H9 (cell line): ENCODE data around the gene SPA17. TPM values are rescaled to one million over a fixed set of nuclear protein-coding genes. Genes with fewer than 3 reads are reported as not detected.

ENCODE experiments used
- DNase-seq: peaks from one replicate; pipeline ENCODE4 v3.0.0-alpha.2; 2017
- H2AFZ ChIP-seq: one replicate; pipeline ENCODE4 v1.6.1; 2013; ENCODE audit warnings: mild to moderate bottlenecking, low read length, control low read depth, moderate library complexity
- H2AK5ac ChIP-seq: 2 replicates; pipeline ENCODE4 v1.6.1; 2013; ENCODE audit warnings: low read length, control low read depth, mixed read lengths; ENCODE audit not compliant: insufficient read length
- H2BK120ac ChIP-seq: one replicate; pipeline ENCODE4 v1.6.1; 2013; ENCODE audit warnings: low read depth, mild to moderate bottlenecking, low read length, control low read depth, inconsistent platforms; ENCODE audit not compliant: poor library complexity, severe bottlenecking
- H2BK12ac ChIP-seq: 2 replicates; pipeline ENCODE4 v1.6.1; 2013; ENCODE audit warnings: low read length, control low read depth, mixed read lengths, low read depth; ENCODE audit not compliant: insufficient read length
- H2BK15ac ChIP-seq: 2 replicates; pipeline ENCODE4 v1.6.1; 2013; ENCODE audit warnings: low read depth, low read length, control low read depth
- H2BK20ac ChIP-seq: one replicate; pipeline ENCODE4 v1.6.1; 2013; ENCODE audit warnings: low read depth, mild to moderate bottlenecking, low read length, control low read depth, inconsistent platforms; ENCODE audit not compliant: poor library complexity, severe bottlenecking
- H2BK5ac ChIP-seq: 2 replicates; pipeline ENCODE4 v1.6.1; 2013; ENCODE audit warnings: low read length, control low read depth, mixed read lengths; ENCODE audit not compliant: insufficient read length
- H3K14ac ChIP-seq: 2 replicates; pipeline ENCODE4 v1.6.1; 2013; ENCODE audit warnings: low read length, control low read depth; ENCODE audit not compliant: insufficient read depth
- H3K18ac ChIP-seq: 2 replicates; pipeline ENCODE4 v1.6.1; 2013; ENCODE audit warnings: low read depth, mild to moderate bottlenecking, mixed read lengths, low read length, control low read depth; ENCODE audit not compliant: insufficient read length
- H3K23ac ChIP-seq: 2 replicates; pipeline ENCODE4 v1.6.1; 2013; ENCODE audit warnings: low read length, control low read depth, mixed read lengths, low read depth; ENCODE audit not compliant: insufficient read length
- H3K23me2 ChIP-seq: 2 replicates; pipeline ENCODE4 v1.6.1; 2013; ENCODE audit warnings: low read depth, mild to moderate bottlenecking, mixed read lengths, low read length, control low read depth; ENCODE audit not compliant: insufficient read length, poor library complexity, severe bottlenecking
- H3K27ac ChIP-seq: 2 replicates; pipeline ENCODE4 v1.5.1; 2013; ENCODE audit warnings: low read length, control low read depth, mixed read lengths, low read depth; ENCODE audit not compliant: insufficient read length
- H3K27me3 ChIP-seq: 2 replicates; pipeline ENCODE4 v1.6.1; 2013; ENCODE audit warnings: low read length, control low read depth, inconsistent platforms; ENCODE audit not compliant: insufficient read depth
- H3K4ac ChIP-seq: 2 replicates; pipeline ENCODE4 v1.6.1; 2013; ENCODE audit warnings: low read depth, mild to moderate bottlenecking, control low read depth, inconsistent platforms, low read length, moderate library complexity
- H3K4me1 ChIP-seq: 2 replicates; pipeline ENCODE4 v1.6.1; 2013; ENCODE audit warnings: low read length, control low read depth, inconsistent platforms; ENCODE audit not compliant: insufficient read depth
- H3K4me2 ChIP-seq: 2 replicates; pipeline ENCODE4 v1.6.1; 2013; ENCODE audit warnings: low read length, control low read depth, mixed read lengths; ENCODE audit not compliant: insufficient read length, insufficient read depth
- H3K56ac ChIP-seq: 2 replicates; pipeline ENCODE4 v1.6.1; 2013; ENCODE audit warnings: low read depth, mild to moderate bottlenecking, mixed read lengths, low read length, control low read depth; ENCODE audit not compliant: insufficient read length
- H3K79me1 ChIP-seq: 2 replicates; pipeline ENCODE4 v1.6.1; 2013; ENCODE audit warnings: low read depth, mild to moderate bottlenecking, moderate library complexity, low read length, control low read depth, inconsistent platforms; ENCODE audit not compliant: insufficient read depth, poor library complexity, severe bottlenecking
- H3K79me2 ChIP-seq: 2 replicates; pipeline ENCODE4 v1.6.1; 2013; ENCODE audit warnings: low read length, control low read depth, inconsistent platforms; ENCODE audit not compliant: insufficient read depth
- H3K9ac ChIP-seq: 2 replicates; pipeline ENCODE4 v1.6.1; 2013; ENCODE audit warnings: low read length, control low read depth, mixed read lengths; ENCODE audit not compliant: insufficient read length; ENCODE audit errors: extremely low read depth
- H3K9me3 ChIP-seq: one replicate; pipeline ENCODE4 v1.6.1; 2013; ENCODE audit warnings: low read depth, low read length, inconsistent platforms; ENCODE audit not compliant: control insufficient read depth
- H3T11ph ChIP-seq: one replicate; pipeline ENCODE4 v1.6.1; 2013; ENCODE audit warnings: mild to moderate bottlenecking, low read length, control low read depth, inconsistent platforms
- H4K20me1 ChIP-seq: one replicate; pipeline ENCODE4 v1.6.1; 2013; ENCODE audit not compliant: control insufficient read depth, insufficient read length, insufficient read depth
- H4K5ac ChIP-seq: 2 replicates; pipeline ENCODE4 v1.6.1; 2013; ENCODE audit warnings: low read depth, mild to moderate bottlenecking, mixed read lengths, low read length, control low read depth; ENCODE audit not compliant: insufficient read length
- H4K8ac ChIP-seq: replicated peaks from 2 replicates; pipeline ENCODE4 v1.6.1; 2013; ENCODE audit warnings: low read length, control low read depth, mixed read lengths, low read depth; ENCODE audit not compliant: insufficient read length
- H4K91ac ChIP-seq: 2 replicates; pipeline ENCODE4 v1.6.1; 2013; ENCODE audit warnings: low read depth, mild to moderate bottlenecking, moderate library complexity, mixed read lengths, low read length, control low read depth; ENCODE audit not compliant: insufficient read length
- H3K27ac Mint-ChIP-seq, 3 experiments: 2 replicates in 2 of 3; 3 replicates in 1 of 3; pipeline ENCODE4 v1.8.0; 2020 to 2021; ENCODE audit warnings: mixed read lengths in 3 of 3, mild to moderate bottlenecking in 1 of 3, moderate library complexity in 1 of 3
- H3K27me3 Mint-ChIP-seq: 2 replicates; pipeline ENCODE4 v1.8.0; 2021; ENCODE audit warnings: low read depth, mild to moderate bottlenecking, moderate library complexity, mixed read lengths
- H3K36me3 Mint-ChIP-seq, 3 experiments: 2 replicates in 2 of 3; 3 replicates in 1 of 3; pipeline ENCODE4 v1.8.0; 2020 to 2021; ENCODE audit warnings: low read depth in 3 of 3, mixed read lengths in 3 of 3; ENCODE audit not compliant: insufficient read depth in 1 of 3
- H3K4me1 Mint-ChIP-seq, 2 experiments: 2 replicates each; pipeline ENCODE4 v1.8.0; 2020; ENCODE audit warnings: mixed read lengths in 2 of 2
- H3K4me3 Mint-ChIP-seq, 2 experiments: 2 replicates in 1 of 2; 3 replicates in 1 of 2; pipeline ENCODE4 v1.8.0; 2020 to 2021; ENCODE audit warnings: mild to moderate bottlenecking in 2 of 2, mixed read lengths in 2 of 2, moderate library complexity in 1 of 2
- H3K9me3 Mint-ChIP-seq, 2 experiments: 2 replicates in 1 of 2; 3 replicates in 1 of 2; pipeline ENCODE4 v1.8.0; 2020; ENCODE audit warnings: mild to moderate bottlenecking in 2 of 2, mixed read lengths in 2 of 2, moderate library complexity in 1 of 2
- CTCF ChIP-seq: fragments of 200-600 bp; sonication (generic); conservative IDR thresholded peaks from 3 replicates; pipeline ENCODE4 v1.8.0; 2021; ENCODE audit warnings: antibody characterized with exemption, mild to moderate bottlenecking
- WGBS: extraction: QIAGEN DNeasy Blood & Tissue Kit; methylation state at CpG from one replicate; pipeline ENCODE4 v1.1.7; 2013; ENCODE audit warnings: missing lambda C conversion rate, low lambda C conversion rate, mixed read lengths; ENCODE audit not compliant: insufficient read length; ENCODE audit errors: extremely low coverage; 5-methylcytosine and 5-hydroxymethylcytosine counted together
- total RNA-seq: library from RNA; stranded (reverse); gene quantifications from 2 replicates; pipeline ENCODE4 v1.2.1, GENCODE V29; 2021

Gene SPA17
- total RNA-seq, 1 experiment from 2014 or later = 6.9 TPM

- H3K56ac ChIP-seq = no peak overlapping the region
- no peaks in the 10 kb centered on the region for H3K79me2 ChIP-seq
- no peak overlapping the region for H2AFZ ChIP-seq
- no peak overlapping the region for H3K18ac ChIP-seq
- H3K23ac ChIP-seq = no peak overlapping the region
- H3K9me3 ChIP-seq = no peaks in the 10 kb centered on the region
- Mint-ChIP-seq H3K27me3 (peaks cover 25% of the 10 kb centered on the region), H3K27ac (no peak overlapping the region), H3K9me3 (no peaks in the 10 kb centered on the region; a peak in 1 of 5 replicates), H3K36me3 (no peaks in the 10 kb centered on the region), H3K4me1 (peaks cover 27% of the 10 kb centered on the region in 2 experiments), H3K4me3 (no peak overlapping the region)
- peaks cover 11% of the 10 kb centered on the region for H3K4me1 ChIP-seq
- H4K5ac ChIP-seq = no peak overlapping the region
- no peak overlapping the region for H3T11ph ChIP-seq
- no peak overlapping the region for H2BK15ac ChIP-seq
- H4K8ac ChIP-seq = no peak overlapping the region
- H3K14ac ChIP-seq = no peak overlapping the region
- no peaks in the 10 kb centered on the region for H3K23me2 ChIP-seq
- WGBS = no CpG with 5 or more reads among the region's 4 CpGs
- H3K4me2 ChIP-seq = no peak overlapping the region
- H4K20me1 ChIP-seq = no peaks in the 10 kb centered on the region
- no peak overlapping the region for H2BK5ac ChIP-seq
- H2BK120ac ChIP-seq = no peak overlapping the region
- no peak overlapping the region for H2BK20ac ChIP-seq
- DNase-seq = no peak
- no peak overlapping the region for H2BK12ac ChIP-seq
- no peaks in the 10 kb centered on the region for H3K79me1 ChIP-seq
- no peak overlapping the region for H4K91ac ChIP-seq
- TF ChIP-seq CTCF = no peak
- H3K27me3 ChIP-seq = no peaks in the 10 kb centered on the region
- H3K9ac ChIP-seq = no peak overlapping the region
- no peak overlapping the region for H3K4ac ChIP-seq
- no peak overlapping the region for H3K27ac ChIP-seq
- no peak overlapping the region for H2AK5ac ChIP-seq
Observed at GRCh38 chr11:124729571-124729970, 55.9 kb downstream of the SPA17 start.
